Activated CD4-positive, alpha-beta T cell treated with anti-CD3 and anti-CD28 coated beads, Interleukin-2, Interleukin-4, amounts not matched to agents 100 ng/mL and 50 ng/mL, durations not matched to agents 16 hours and 8 hours (primary cell): ENCODE data around the gene XRCC4.
"Not testable (repeated sequence)": the region's sequence is repeated elsewhere in the genome, so short reads cannot be mapped to it uniquely, and the experiment has no call there.

Experiments used
- DNase-seq: peaks from one replicate; pipeline ENCODE4 v3.0.0-alpha.2; 2020; ENCODE audit warnings: low spot score

The XRCC4 gene

GRCh38 chr5:83118471-83118870 is 41.1 kb downstream of the XRCC4 start:
- DNase-seq = no peak

- DNase-seq = no peak
Measured at GRCh38 chr5:83118976-83119375, 41.6 kb downstream of the XRCC4 start.

- DNase-seq = no peak
Measured at GRCh38 chr5:83124593-83124992, 47.2 kb downstream of the XRCC4 start.

GRCh38 chr5:83125560-83125959 is 48.2 kb downstream of the XRCC4 start:
- no peak for DNase-seq

- DNase-seq = no peak
Measured at GRCh38 chr5:83126501-83126900, 49.2 kb downstream of the XRCC4 start.

- no peak for DNase-seq
Measured at GRCh38 chr5:83133797-83134196, 56.5 kb downstream of the XRCC4 start.

- DNase-seq = no peak
Measured at GRCh38 chr5:83142526-83142925, 65.2 kb downstream of the XRCC4 start.

GRCh38 chr5:83145241-83145640 is 67.9 kb downstream of the XRCC4 start:
- no peak for DNase-seq

- DNase-seq = no peak
Measured at GRCh38 chr5:83145882-83146331, 68.6 kb downstream of the XRCC4 start.

GRCh38 chr5:83146441-83146840 is 69.1 kb downstream of the XRCC4 start:
- DNase-seq = no peak

- DNase-seq = no peak
Measured at GRCh38 chr5:83147593-83147992, 70.2 kb downstream of the XRCC4 start.

- no peak for DNase-seq
Measured at GRCh38 chr5:83148370-83148769, 71.0 kb downstream of the XRCC4 start.

GRCh38 chr5:83149671-83150070 is 72.3 kb downstream of the XRCC4 start:
- no peak for DNase-seq

- DNase-seq = no peak
Measured at GRCh38 chr5:83151821-83152220, 74.5 kb downstream of the XRCC4 start.

- DNase-seq = not testable (repeated sequence)
Measured at GRCh38 chr5:83152996-83153395, 75.6 kb downstream of the XRCC4 start.

GRCh38 chr5:83156001-83156400 is 78.7 kb downstream of the XRCC4 start:
- DNase-seq = no peak

GRCh38 chr5:83157163-83157562 is 79.8 kb downstream of the XRCC4 start:
- no peak for DNase-seq

GRCh38 chr5:83162601-83163000 is 85.3 kb downstream of the XRCC4 start:
- DNase-seq = no peak

GRCh38 chr5:83167538-83167937 is 90.2 kb downstream of the XRCC4 start:
- no peak for DNase-seq

- DNase-seq = no peak
Measured at GRCh38 chr5:83169571-83170337, 92.4 kb downstream of the XRCC4 start.

GRCh38 chr5:83172011-83172410 is 94.7 kb downstream of the XRCC4 start:
- no peak for DNase-seq

GRCh38 chr5:83172655-83173054 is 95.3 kb downstream of the XRCC4 start:
- DNase-seq = no peak

- DNase-seq = no peak
Measured at GRCh38 chr5:83173826-83174225, 96.5 kb downstream of the XRCC4 start.

- DNase-seq = no peak
Measured at GRCh38 chr5:83177803-83178202, 100.5 kb downstream of the XRCC4 start.
